DOHH2 (cell line): ENCODE data around the gene NPIPA2.
"Not testable (repeated sequence)": the region's sequence is repeated elsewhere in the genome, so short reads cannot be mapped to it uniquely, and the experiment has no call there.

Experiments
- EZH2phosphoT487 ChIP-seq: fragments of 200-600 bp; sonication (generic); IDR thresholded peaks from 2 replicates; pipeline ENCODE4 v1.6.1; 2017; ENCODE audit warnings: borderline replicate concordance, mild to moderate bottlenecking, antibody characterized with exemption, low read length, moderate library complexity, mixed read lengths
- TF ChIP-seq, protein P1 (sequence below): fragments of 200-600 bp; sonication (generic); IDR thresholded peaks from one replicate; pipeline ENCODE4 v1.5.1; 2014; ENCODE audit warnings: antibody characterized with exemption, mild to moderate bottlenecking, low read depth, low read length; ENCODE audit not compliant: poor library complexity, severe bottlenecking

DNA sequence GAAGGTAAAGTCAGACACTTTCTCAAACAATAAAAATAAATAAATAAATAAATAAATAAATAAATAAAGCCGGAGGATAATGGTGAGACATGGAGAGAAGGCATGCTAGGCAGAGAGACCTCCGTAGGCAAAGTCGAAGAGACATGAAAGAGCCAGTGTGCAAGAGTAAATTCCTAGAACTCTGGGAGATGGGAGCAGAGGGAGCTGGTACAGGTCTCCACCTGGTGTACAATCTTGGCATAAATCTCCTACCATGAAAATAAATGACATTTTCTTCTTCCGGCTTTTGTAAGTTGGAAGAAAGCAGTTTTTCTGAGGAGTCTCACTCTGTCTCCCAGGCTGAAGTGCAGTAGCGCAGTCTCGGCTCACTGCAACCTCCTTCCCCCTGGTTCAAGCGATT, 40.5 kb upstream of the NPIPA2 start:
- TF ChIP-seq, protein P1, sequence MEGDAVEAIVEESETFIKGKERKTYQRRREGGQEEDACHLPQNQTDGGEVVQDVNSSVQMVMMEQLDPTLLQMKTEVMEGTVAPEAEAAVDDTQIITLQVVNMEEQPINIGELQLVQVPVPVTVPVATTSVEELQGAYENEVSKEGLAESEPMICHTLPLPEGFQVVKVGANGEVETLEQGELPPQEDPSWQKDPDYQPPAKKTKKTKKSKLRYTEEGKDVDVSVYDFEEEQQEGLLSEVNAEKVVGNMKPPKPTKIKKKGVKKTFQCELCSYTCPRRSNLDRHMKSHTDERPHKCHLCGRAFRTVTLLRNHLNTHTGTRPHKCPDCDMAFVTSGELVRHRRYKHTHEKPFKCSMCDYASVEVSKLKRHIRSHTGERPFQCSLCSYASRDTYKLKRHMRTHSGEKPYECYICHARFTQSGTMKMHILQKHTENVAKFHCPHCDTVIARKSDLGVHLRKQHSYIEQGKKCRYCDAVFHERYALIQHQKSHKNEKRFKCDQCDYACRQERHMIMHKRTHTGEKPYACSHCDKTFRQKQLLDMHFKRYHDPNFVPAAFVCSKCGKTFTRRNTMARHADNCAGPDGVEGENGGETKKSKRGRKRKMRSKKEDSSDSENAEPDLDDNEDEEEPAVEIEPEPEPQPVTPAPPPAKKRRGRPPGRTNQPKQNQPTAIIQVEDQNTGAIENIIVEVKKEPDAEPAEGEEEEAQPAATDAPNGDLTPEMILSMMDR, result not testable (repeated sequence)
- TF ChIP-seq EZH2phosphoT487, result not testable (repeated sequence)
